IPS-18a (cell line): ENCODE results near the gene RGS5.

Experiments
- H3K27ac ChIP-seq: one replicate; pipeline ENCODE4 v1.5.1; 2013; ENCODE audit warnings: low read length
- H3K27me3 ChIP-seq: one replicate; pipeline ENCODE4 v1.6.1; 2013; ENCODE audit warnings: mild to moderate bottlenecking, low read length; ENCODE audit not compliant: control insufficient read depth, insufficient read depth
- H3K36me3 ChIP-seq: one replicate; pipeline ENCODE4 v1.6.1; 2013; ENCODE audit warnings: low read depth, low read length; ENCODE audit not compliant: control insufficient read depth
- H3K4me1 ChIP-seq: one replicate; pipeline ENCODE4 v1.6.1; 2013; ENCODE audit warnings: low read depth, low read length; ENCODE audit not compliant: control insufficient read depth
- H3K4me3 ChIP-seq: one replicate; pipeline ENCODE4 v1.5.1; 2013; ENCODE audit warnings: low read length
- H3K9ac ChIP-seq: one replicate; pipeline ENCODE4 v1.6.1; 2013; ENCODE audit warnings: mild to moderate bottlenecking, low read length, moderate library complexity
- H3K9me3 ChIP-seq: one replicate; pipeline ENCODE4 v1.6.1; 2013; ENCODE audit warnings: low read depth, low read length; ENCODE audit not compliant: control insufficient read depth

Gene RGS5

GRCh38 chr1:163104385-163105099 is 98.2 kb downstream of the RGS5 start:
- Histone ChIP-seq H3K4me3 (no peak overlapping the region), H3K9me3 (no peaks in the 10 kb centered on the region), H3K4me1 (no peaks in the 10 kb centered on the region), H3K9ac (no peak overlapping the region), H3K27me3 (no peaks in the 10 kb centered on the region), H3K27ac (no peak overlapping the region), H3K36me3 (no peaks in the 10 kb centered on the region)

- Histone ChIP-seq H3K9me3 (no peaks in the 10 kb centered on the region), H3K4me1 (no peaks in the 10 kb centered on the region), H3K9ac (no peak overlapping the region), H3K4me3 (no peak overlapping the region), H3K27ac (no peak overlapping the region), H3K36me3 (no peaks in the 10 kb centered on the region), H3K27me3 (no peaks in the 10 kb centered on the region)
Observed at GRCh38 chr1:163102590-163102989, 100.1 kb downstream of the RGS5 start.

GRCh38 chr1:163095213-163095612 is 107.5 kb downstream of the RGS5 start:
- no peak overlapping the region for H3K27ac ChIP-seq
- H3K4me1 ChIP-seq, result no peaks in the 10 kb centered on the region
- no peaks in the 10 kb centered on the region for H3K9me3 ChIP-seq
- H3K27me3 ChIP-seq, result no peaks in the 10 kb centered on the region
- no peaks in the 10 kb centered on the region for H3K36me3 ChIP-seq
- no peak overlapping the region for H3K9ac ChIP-seq
- H3K4me3 ChIP-seq, result no peak overlapping the region

- Histone ChIP-seq H3K9ac (no peak overlapping the region), H3K4me3 (no peak overlapping the region), H3K27ac (no peak overlapping the region), H3K27me3 (no peaks in the 10 kb centered on the region), H3K9me3 (no peaks in the 10 kb centered on the region), H3K4me1 (no peaks in the 10 kb centered on the region), H3K36me3 (no peaks in the 10 kb centered on the region)
Observed at GRCh38 chr1:163094589-163094988, 108.1 kb downstream of the RGS5 start.

GRCh38 chr1:163094182-163094581 is 108.5 kb downstream of the RGS5 start:
- Histone ChIP-seq H3K4me3 (no peak overlapping the region), H3K36me3 (no peaks in the 10 kb centered on the region), H3K27me3 (no peaks in the 10 kb centered on the region), H3K27ac (no peak overlapping the region), H3K4me1 (no peaks in the 10 kb centered on the region), H3K9me3 (no peaks in the 10 kb centered on the region), H3K9ac (no peak overlapping the region)

- H3K27ac ChIP-seq, result no peak overlapping the region
- no peaks in the 10 kb centered on the region for H3K27me3 ChIP-seq
- no peaks in the 10 kb centered on the region for H3K9me3 ChIP-seq
Observed at GRCh38 chr1:163093579-163093978, 109.1 kb downstream of the RGS5 start.

GRCh38 chr1:163093169-163093568 is 109.5 kb downstream of the RGS5 start:
- no peaks in the 10 kb centered on the region for H3K9me3 ChIP-seq
- no peak overlapping the region for H3K27ac ChIP-seq
- H3K4me1 ChIP-seq, result no peaks in the 10 kb centered on the region
- no peaks in the 10 kb centered on the region for H3K27me3 ChIP-seq
- no peak overlapping the region for H3K9ac ChIP-seq
- no peaks in the 10 kb centered on the region for H3K36me3 ChIP-seq
- H3K4me3 ChIP-seq, result no peak overlapping the region

More at GRCh38 chr1:163093579-163093978, 109.1 kb downstream of the RGS5 start:
- Histone ChIP-seq H3K9ac (no peak overlapping the region), H3K4me3 (no peak overlapping the region), H3K36me3 (no peaks in the 10 kb centered on the region), H3K4me1 (no peaks in the 10 kb centered on the region)
